Osteoblast (primary cell): ENCODE measurements around the gene PAX4. TPM values are rescaled to one million over a fixed set of nuclear protein-coding genes. Genes with fewer than 3 reads are reported as not detected.

Experiments used
- DNase-seq: peaks from one replicate; pipeline ENCODE4 v3.0.0; 2011; ENCODE audit warnings: low spot score, mixed read lengths; ENCODE audit not compliant: insufficient read length; ENCODE audit errors: missing footprints
- H2AFZ ChIP-seq: 2 replicates; pipeline ENCODE4 v1.6.0; 2011; ENCODE audit warnings: mild to moderate bottlenecking, low read length
- H3K27ac ChIP-seq: 2 replicates; pipeline ENCODE4 v1.5.1; 2011; ENCODE audit warnings: mild to moderate bottlenecking, low read depth, low read length, moderate library complexity
- H3K27me3 ChIP-seq: 2 replicates; pipeline ENCODE4 v1.6.0; 2012; ENCODE audit warnings: mild to moderate bottlenecking, control low read depth, inconsistent platforms, low read length, moderate library complexity; ENCODE audit not compliant: insufficient read depth
- H3K36me3 ChIP-seq: 2 replicates; pipeline ENCODE4 v1.5.1; 2011; ENCODE audit warnings: mild to moderate bottlenecking, low read length, control low read depth, moderate library complexity; ENCODE audit not compliant: insufficient read depth
- H3K4me1 ChIP-seq: 2 replicates; pipeline ENCODE4 v1.5.1; 2011; ENCODE audit warnings: mild to moderate bottlenecking, low read length, control low read depth, moderate library complexity; ENCODE audit not compliant: insufficient read depth
- H3K4me2 ChIP-seq: 2 replicates; pipeline ENCODE4 v1.6.0; 2011; ENCODE audit warnings: mild to moderate bottlenecking, low read length; ENCODE audit not compliant: insufficient read depth
- H3K4me3 ChIP-seq: fragments of 200-600 bp; sonication (generic); 3 replicates; pipeline ENCODE4 v1.5.1; 2012; ENCODE audit warnings: mild to moderate bottlenecking, low read length, inconsistent platforms; ENCODE audit not compliant: insufficient read depth
- H3K79me2 ChIP-seq: 2 replicates; pipeline ENCODE4 v1.6.0; 2012; ENCODE audit warnings: mild to moderate bottlenecking, low read length, control low read depth, inconsistent platforms; ENCODE audit not compliant: insufficient read depth
- H3K9me3 ChIP-seq: 2 replicates; pipeline ENCODE4 v1.5.1; 2011; ENCODE audit warnings: low read depth, low read length, control low read depth
- H4K20me1 ChIP-seq: 2 replicates; pipeline ENCODE4 v1.6.0; 2012; ENCODE audit warnings: mild to moderate bottlenecking, low read length, control low read depth; ENCODE audit not compliant: insufficient read depth
- total RNA-seq: library from RNA; depleted of rRNA; stranded (reverse); fragments of >200 nt; gene quantifications from 2 replicates; pipeline ENCODE4 v1.2.3, GENCODE V29; 2012
- TF ChIP-seq, protein P1 (sequence below): IDR thresholded peaks from 2 replicates; pipeline ENCODE4 v1.5.1; 2011; ENCODE audit warnings: mild to moderate bottlenecking, low read depth, low read length, moderate library complexity; ENCODE audit errors: extremely low read depth

PAX4 gene
- total RNA-seq, 1 donor, result not detected

DNA sequence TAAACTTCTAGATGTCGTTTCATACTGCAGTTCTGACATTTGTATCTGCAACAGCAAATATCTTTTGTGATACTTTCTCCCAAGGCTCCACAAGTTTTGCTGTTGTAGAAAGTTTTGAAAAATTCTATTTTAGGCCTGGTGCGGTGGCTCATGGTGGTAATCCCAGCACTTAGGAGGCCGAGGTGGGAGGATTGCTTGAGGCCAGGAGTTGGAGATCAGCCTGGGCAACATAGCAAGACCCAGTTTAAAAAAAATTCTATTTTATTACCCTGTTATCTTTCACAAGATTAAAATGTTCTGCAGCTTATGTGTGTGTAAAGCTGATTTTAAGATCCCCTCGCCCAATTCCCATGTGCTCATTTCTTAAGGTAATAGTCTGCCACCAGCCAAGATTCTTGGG lies 35.5 kb upstream of the PAX4 start:
- H4K20me1 ChIP-seq, result peaks cover 53% of the 10 kb centered on the region
- DNase-seq, result no peak
- TF ChIP-seq, protein P1, sequence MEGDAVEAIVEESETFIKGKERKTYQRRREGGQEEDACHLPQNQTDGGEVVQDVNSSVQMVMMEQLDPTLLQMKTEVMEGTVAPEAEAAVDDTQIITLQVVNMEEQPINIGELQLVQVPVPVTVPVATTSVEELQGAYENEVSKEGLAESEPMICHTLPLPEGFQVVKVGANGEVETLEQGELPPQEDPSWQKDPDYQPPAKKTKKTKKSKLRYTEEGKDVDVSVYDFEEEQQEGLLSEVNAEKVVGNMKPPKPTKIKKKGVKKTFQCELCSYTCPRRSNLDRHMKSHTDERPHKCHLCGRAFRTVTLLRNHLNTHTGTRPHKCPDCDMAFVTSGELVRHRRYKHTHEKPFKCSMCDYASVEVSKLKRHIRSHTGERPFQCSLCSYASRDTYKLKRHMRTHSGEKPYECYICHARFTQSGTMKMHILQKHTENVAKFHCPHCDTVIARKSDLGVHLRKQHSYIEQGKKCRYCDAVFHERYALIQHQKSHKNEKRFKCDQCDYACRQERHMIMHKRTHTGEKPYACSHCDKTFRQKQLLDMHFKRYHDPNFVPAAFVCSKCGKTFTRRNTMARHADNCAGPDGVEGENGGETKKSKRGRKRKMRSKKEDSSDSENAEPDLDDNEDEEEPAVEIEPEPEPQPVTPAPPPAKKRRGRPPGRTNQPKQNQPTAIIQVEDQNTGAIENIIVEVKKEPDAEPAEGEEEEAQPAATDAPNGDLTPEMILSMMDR, result no peak

GRCh38 chr7:127652333-127653248 lies 34.6 kb upstream of the PAX4 start:
- Histone ChIP-seq H3K9me3 (no peaks in the 10 kb centered on the region), H3K36me3 (peaks cover 4% of the 10 kb centered on the region)
- DNase-seq, result no peak

More for the DNA sequence above, 35.5 kb upstream of the PAX4 start:
- H3K9me3 ChIP-seq, result no peaks in the 10 kb centered on the region
- peaks cover 64% of the 10 kb centered on the region for H3K79me2 ChIP-seq
- H3K27ac ChIP-seq, result peak overlapping the region; percentile 97
- peak overlapping the region; percentile 87 for H3K4me3 ChIP-seq
- no peaks in the 10 kb centered on the region for H3K27me3 ChIP-seq
- no peak overlapping the region for H2AFZ ChIP-seq
- H3K4me2 ChIP-seq, result peak overlapping the region; percentile 86
- H3K36me3 ChIP-seq, result peaks cover 8% of the 10 kb centered on the region
- peaks cover 29% of the 10 kb centered on the region for H3K4me1 ChIP-seq

GRCh38 chr7:127651556-127652332 lies 33.8 kb upstream of the PAX4 start, which contains the start of gene SND1:
Gene SND1, plus strand, starts transcription at chr7:127652194. Its CDS starts 180 bp downstream, at chr7:127652374.
- peak within 1 kb of the TSS; percentile 97 for H3K27ac ChIP-seq
- H3K79me2 ChIP-seq, result peaks cover 48% of the 10 kb centered on the region
- peak; percentile 98 for DNase-seq
- TF ChIP-seq, protein P1, result no peak
- H3K4me3 ChIP-seq, result peak within 1 kb of the TSS; percentile 87
- peaks cover 29% of the 10 kb centered on the region for H3K4me1 ChIP-seq
- no peaks in the 10 kb centered on the region for H3K9me3 ChIP-seq
- no peaks in the 10 kb centered on the region for H3K27me3 ChIP-seq
- H3K36me3 ChIP-seq, result peaks cover 4% of the 10 kb centered on the region
- H3K4me2 ChIP-seq, result peak within 1 kb of the TSS; percentile 86
- peaks cover 39% of the 10 kb centered on the region for H4K20me1 ChIP-seq
- H2AFZ ChIP-seq, result peak within 1 kb of the TSS; percentile 96

More at GRCh38 chr7:127652333-127653248, 34.6 kb upstream of the PAX4 start:
- peak overlapping the region; percentile 97 for H3K27ac ChIP-seq
- TF ChIP-seq, protein P1, result no peak
- peaks cover 46% of the 10 kb centered on the region for H4K20me1 ChIP-seq
- no peaks in the 10 kb centered on the region for H3K27me3 ChIP-seq
- H3K79me2 ChIP-seq, result peaks cover 56% of the 10 kb centered on the region
- H3K4me3 ChIP-seq, result peak overlapping the region; percentile 87
- peak overlapping the region; percentile 86 for H3K4me2 ChIP-seq
- H2AFZ ChIP-seq, result peak overlapping the region; percentile 85
- peaks cover 29% of the 10 kb centered on the region for H3K4me1 ChIP-seq
